HFF-Myc (cell line): ENCODE results near the gene ATOSA.

Experiments
- DNase-seq: peaks from one replicate; pipeline ENCODE4 v3.0.0-alpha.2; 2011; ENCODE audit warnings: low read depth; ENCODE audit errors: extremely low read depth
- H3K4me3 ChIP-seq: replicated peaks from 2 replicates; pipeline ENCODE4 v1.5.1; 2011; ENCODE audit warnings: low read depth, mild to moderate bottlenecking, control low read depth, low read length
- TF ChIP-seq, protein P1 (sequence below): IDR thresholded peaks from 2 replicates; pipeline ENCODE4 v1.5.1; 2012; ENCODE audit warnings: mild to moderate bottlenecking, low read depth, low read length, control low read depth; ENCODE audit errors: missing control alignments

Gene ATOSA

DNA sequence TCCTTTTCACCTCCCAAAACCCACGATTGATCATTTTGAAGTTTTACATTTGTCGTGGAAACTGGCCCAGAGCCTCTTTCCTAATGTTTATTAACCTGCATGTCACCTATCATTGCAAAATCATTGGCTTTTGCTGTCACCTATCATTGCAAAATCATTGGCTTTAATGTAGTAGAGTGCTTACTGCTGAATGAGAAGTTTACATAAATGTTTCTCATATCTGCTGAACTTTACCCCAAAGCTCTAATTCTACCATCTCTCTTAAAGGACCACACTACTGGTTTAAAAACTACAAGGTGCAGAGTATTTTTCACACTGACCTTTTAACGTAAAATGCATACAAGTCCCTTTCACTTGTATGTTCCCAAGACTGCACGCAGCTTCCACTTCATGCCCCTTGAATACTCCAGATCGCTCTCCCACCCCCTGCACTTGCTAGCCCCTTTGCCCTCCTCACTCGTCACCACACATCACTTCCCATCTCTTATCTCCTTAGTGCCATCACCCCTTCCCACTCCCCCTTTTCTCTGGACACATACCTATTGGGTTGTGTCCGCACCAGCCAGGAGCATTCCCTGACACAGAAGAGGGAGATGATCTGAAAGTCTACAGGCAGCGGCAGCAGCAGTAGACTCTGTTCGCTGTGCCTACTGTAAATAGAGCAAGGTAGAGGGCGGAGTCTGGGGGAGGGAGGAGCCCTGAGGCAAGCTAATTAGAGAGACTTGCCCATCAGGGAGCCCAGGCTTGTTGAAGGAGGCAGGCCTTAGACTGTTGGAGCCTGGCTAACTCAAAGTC lies 30.2 kb upstream of the ATOSA start:
- TF ChIP-seq, protein P1, sequence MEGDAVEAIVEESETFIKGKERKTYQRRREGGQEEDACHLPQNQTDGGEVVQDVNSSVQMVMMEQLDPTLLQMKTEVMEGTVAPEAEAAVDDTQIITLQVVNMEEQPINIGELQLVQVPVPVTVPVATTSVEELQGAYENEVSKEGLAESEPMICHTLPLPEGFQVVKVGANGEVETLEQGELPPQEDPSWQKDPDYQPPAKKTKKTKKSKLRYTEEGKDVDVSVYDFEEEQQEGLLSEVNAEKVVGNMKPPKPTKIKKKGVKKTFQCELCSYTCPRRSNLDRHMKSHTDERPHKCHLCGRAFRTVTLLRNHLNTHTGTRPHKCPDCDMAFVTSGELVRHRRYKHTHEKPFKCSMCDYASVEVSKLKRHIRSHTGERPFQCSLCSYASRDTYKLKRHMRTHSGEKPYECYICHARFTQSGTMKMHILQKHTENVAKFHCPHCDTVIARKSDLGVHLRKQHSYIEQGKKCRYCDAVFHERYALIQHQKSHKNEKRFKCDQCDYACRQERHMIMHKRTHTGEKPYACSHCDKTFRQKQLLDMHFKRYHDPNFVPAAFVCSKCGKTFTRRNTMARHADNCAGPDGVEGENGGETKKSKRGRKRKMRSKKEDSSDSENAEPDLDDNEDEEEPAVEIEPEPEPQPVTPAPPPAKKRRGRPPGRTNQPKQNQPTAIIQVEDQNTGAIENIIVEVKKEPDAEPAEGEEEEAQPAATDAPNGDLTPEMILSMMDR: no peak
- DNase-seq: no peak
- H3K4me3 ChIP-seq: no peak overlapping the region

DNA sequence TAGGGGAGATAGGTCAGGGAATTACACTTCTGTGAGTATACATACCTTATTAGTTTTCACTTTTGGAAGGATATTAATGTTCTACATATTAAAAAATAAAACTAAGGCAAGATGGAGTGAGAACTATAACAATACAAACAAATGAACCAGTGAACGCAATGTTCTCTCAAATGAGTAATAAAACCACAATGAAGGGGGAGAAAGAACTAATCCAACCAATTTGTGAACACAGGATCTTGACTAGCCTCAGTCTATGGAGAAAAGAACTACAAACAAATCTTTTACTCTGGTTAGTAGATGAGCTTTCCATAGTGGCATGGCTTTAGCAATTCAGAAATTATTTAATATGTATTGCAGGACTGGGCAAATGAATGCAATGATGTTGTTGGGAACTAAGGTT lies 26.9 kb upstream of the ATOSA start:
- H3K4me3 ChIP-seq: no peak overlapping the region
- TF ChIP-seq, protein P1: no peak
- DNase-seq: no peak

DNA sequence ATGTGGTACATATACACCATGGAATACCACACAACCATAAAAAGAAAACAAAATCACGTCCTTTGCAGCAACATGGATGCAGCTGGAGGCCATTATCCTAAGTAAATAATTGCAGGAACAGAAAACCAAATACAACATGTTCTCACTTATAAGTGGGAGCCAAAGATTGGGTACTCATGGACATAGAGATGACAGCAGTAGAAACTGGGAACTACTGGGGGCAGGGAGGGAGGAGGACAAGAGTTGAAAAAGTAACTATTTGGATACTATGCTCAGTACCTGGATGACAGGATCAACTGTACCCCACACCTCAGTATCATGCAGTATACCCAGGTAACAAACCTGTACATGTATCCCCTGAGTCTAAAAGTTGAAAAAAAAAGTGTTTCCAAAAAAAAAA lies 23.2 kb upstream of the ATOSA start:
- no peak for DNase-seq
- no peak overlapping the region for H3K4me3 ChIP-seq
- TF ChIP-seq, protein P1: no peak

DNA sequence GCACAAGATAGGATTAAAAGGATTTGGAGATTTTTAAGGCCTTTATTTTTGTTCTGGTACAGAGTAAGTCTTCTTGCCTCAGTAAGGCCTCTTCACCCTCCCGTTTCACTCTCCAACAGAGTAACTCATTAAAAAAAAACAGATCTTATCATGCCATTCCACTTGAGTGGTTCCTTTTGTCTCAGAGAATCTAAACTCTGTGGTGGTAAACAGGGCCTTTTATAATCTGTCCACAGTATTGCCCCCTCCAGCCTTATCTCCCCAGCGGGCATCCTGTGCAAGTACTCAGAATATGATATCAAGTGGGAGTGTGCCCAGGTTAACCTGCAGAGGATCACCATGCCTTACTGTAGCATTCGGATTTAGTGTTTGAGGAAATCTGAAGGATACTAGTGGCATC lies 20.3 kb upstream of the ATOSA start:
- no peak overlapping the region for H3K4me3 ChIP-seq
- no peak for DNase-seq
- TF ChIP-seq, protein P1: no peak

DNA sequence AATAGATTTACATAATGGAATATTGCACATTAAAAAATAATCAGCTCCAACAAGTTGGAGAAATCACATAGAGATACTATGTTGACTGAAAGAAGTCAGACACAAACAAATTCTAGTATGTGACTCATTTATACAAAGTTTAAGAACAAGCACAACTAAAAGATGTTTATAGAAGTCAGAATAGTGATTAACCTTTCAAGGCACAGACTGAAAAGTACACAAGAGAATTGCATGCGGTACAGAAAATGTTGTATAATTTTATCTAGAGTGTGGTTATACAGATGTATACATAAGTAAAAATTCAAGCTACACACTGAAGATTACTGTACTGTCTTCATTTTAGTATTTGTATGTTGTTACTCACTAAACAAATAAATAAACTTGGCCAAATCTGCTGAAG lies 19.3 kb upstream of the ATOSA start:
- no peak overlapping the region for H3K4me3 ChIP-seq
- DNase-seq: no peak
- TF ChIP-seq, protein P1: no peak

DNA sequence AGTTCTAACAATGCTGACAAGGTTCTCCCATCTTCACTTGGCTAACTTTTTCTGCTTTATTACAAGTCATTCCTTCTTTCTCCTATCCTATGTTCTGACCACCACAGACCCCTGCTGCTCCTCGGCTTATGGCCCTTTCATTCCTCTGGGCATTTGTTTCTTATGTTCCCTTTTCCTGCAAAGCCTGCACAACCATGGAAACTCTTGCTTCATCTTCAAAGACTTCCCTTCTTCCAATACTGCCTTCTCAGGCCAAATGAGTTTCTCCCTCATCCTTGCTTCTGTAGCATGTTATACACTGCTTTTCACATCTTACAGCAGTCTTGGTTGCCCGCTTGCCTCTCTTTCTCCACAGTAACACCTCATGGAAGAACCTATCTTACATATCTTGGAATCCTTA lies 17.9 kb upstream of the ATOSA start:
- TF ChIP-seq, protein P1: no peak
- DNase-seq: no peak
- no peak overlapping the region for H3K4me3 ChIP-seq

DNA sequence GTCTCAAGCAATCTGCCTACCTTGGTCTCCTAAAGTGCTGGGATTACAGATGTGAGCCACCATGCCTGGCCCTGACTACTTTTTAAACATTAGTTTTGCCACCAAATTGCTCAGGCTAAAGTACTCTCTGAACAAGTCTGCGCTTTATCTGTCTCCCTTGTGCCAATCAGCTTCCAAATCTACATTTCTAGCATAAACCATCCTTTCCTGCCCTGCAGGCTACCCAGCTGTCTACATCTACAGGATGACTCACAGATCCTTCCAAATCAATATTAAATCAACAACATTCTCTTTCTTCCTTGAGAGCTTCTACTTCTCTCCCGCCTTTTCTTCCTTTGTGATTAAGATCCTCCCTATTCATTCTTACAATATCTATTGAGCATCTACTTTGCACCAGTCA lies 16.0 kb upstream of the ATOSA start:
- DNase-seq: no peak
- H3K4me3 ChIP-seq: no peak overlapping the region
- TF ChIP-seq, protein P1: no peak
